ENCODE results near the gene ANAPC7. TPM values are rescaled to one million over a fixed set of nuclear protein-coding genes. Genes with fewer than 3 reads are reported as not detected.

ANAPC7 gene
- total and polyA plus RNA-seq, 2 of the 13 experiments (the other 11 are each of a cell fraction or from before 2014, with no cell fraction given) = 40.0 to 69.1 TPM

- 0 out of 2 replicates have a peak, but pooled peaks have one; percentile 45 for TF ChIP-seq CSRNP2 (CRISPR knock-in tag; conservative IDR thresholded peaks at IDR 0.05; ENCODE audit: low read depth)
- 0 out of 2 replicates have a peak, but pooled peaks have one; percentile 19 for TF ChIP-seq TCF7 (IDR thresholded peaks at IDR 0.05; ENCODE audit: low read depth)
- TF ChIP-seq ZNF468 (CRISPR knock-in tag; IDR thresholded peaks at IDR 0.05) = no peak
- TF ChIP-seq RBM22 (optimal IDR thresholded peaks at IDR 0.05; ENCODE audit: low read length) = peak; percentile 62
These were observed 58.9 kb downstream of the ANAPC7 start (continued) for GRCh38 chr12:110344657-110345056.

GRCh38 chr12:110343736-110344555 lies 59.6 kb downstream of the ANAPC7 start:
- H3K27ac ChIP-seq (ENCODE audit: extremely low read length, insufficient read depth, low read length) = peak overlapping the region; percentile 88
- no peaks in the 10 kb centered on the region for H3K79me2 ChIP-seq (ENCODE audit: insufficient read depth, low read length)
- H3K9me3 ChIP-seq (ENCODE audit: low read length) = no peaks in the 10 kb centered on the region
- WGBS (ENCODE audit: low lambda C conversion rate) = 89% methylated on average over 9 of the region's 9 CpGs
- no peak overlapping the region for H3K4me3 ChIP-seq (replicated peaks in 1 of 3; ENCODE audit: insufficient read depth in 1 of 3, low read depth in 2 of 3, low read length in 3 of 3)
- DNase-seq (ENCODE audit: low spot score) = no peak
- TF ChIP-seq ZNF629 (CRISPR knock-in tag; conservative IDR thresholded peaks at IDR 0.05) (0 out of 2 replicates have a peak, but pooled peaks have one; percentile 6), ZNF501 (CRISPR knock-in tag; IDR thresholded peaks at IDR 0.05) (no peak)
- H4K20me1 ChIP-seq (ENCODE audit: insufficient read depth, low read length) = no peaks in the 10 kb centered on the region
- CTCF ChIA-PET (ENCODE audit: low intra/inter-chr PET ratio, low total read pairs) = no interaction called here
- H2AFZ ChIP-seq (ENCODE audit: low read length) = no peak overlapping the region
- ATAC-seq = peak; percentile 3
- peaks cover 39 to 89% of the 10 kb centered on the region in 2 experiments for H3K36me3 ChIP-seq (replicated peaks in 1 of 2; ENCODE audit: control insufficient read depth in 1 of 2, insufficient read depth in 2 of 2, low read length in 2 of 2)
- peak overlapping the region; percentile 45; the same call in 1 of the 2 replicates for H3K9ac ChIP-seq (ENCODE audit: insufficient read depth, low read depth, low read length)
- FAIRE-seq = no peak
- H3K4me1 ChIP-seq (ENCODE audit: insufficient read depth, low read length) = peaks cover 33% of the 10 kb centered on the region
- H3K4me2 ChIP-seq (ENCODE audit: low read depth, low read length) = no peak overlapping the region
- intact Hi-C loops (cut with micrococcal nuclease; ENCODE audit: unreplicated experiment) = no loop called here
- no TSS peak for BruUV-seq (replicated peaks)
- in situ Hi-C loops (cut with HindIII; ENCODE audit: extremely low pct_ligation_motif_present, low pct_unique_long_range_greater_than_20kb) = no loop called here
- no peaks in the 10 kb centered on the region for H3K27me3 ChIP-seq (ENCODE audit: control insufficient read depth in 1 of 2, insufficient read depth in 2 of 2, low read length in 2 of 2)
- POLR2A ChIA-PET = no interaction called here

Data from HepG2 (cell line).